GM23338 (cell line): Measurements from ENCODE around the gene PTPRQ. TPM values are rescaled to one million over a fixed set of nuclear protein-coding genes. Genes with fewer than 3 reads are reported as not detected.

Experiments
- ATAC-seq: fragments of 200-7000 bp; cut with Tn5 transposase; 3 replicates; pipeline ENCODE4 v1.9.1; 2020
- DNase-seq: peaks from one replicate; pipeline ENCODE4 v3.0.0-alpha.2; 2015; ENCODE audit warnings: low spot score
- H2AFZ ChIP-seq: fragments of 200-600 bp; sonication (generic); 2 replicates; pipeline ENCODE4 v1.8.0; 2016; ENCODE audit warnings: antibody characterized with exemption, mild to moderate bottlenecking, moderate library complexity
- H3F3A ChIP-seq: fragments of 200-600 bp; sonication (generic); replicated peaks from 2 replicates; pipeline ENCODE4 v1.8.0; 2017; ENCODE audit warnings: antibody characterized with exemption, mixed run types, low read depth
- H3K27ac ChIP-seq: fragments of 200-600 bp; sonication (generic); 2 replicates; pipeline ENCODE4 v1.6.1; 2016; ENCODE audit warnings: low read depth
- H3K27me3 ChIP-seq: fragments of 200-600 bp; sonication (generic); 2 replicates; pipeline ENCODE4 v1.8.0; 2016; ENCODE audit warnings: mild to moderate bottlenecking, mixed run types, moderate library complexity; ENCODE audit not compliant: insufficient read depth
- H3K36me3 ChIP-seq: fragments of 200-600 bp; sonication (generic); 2 replicates; pipeline ENCODE4 v1.8.0; 2016; ENCODE audit warnings: mild to moderate bottlenecking; ENCODE audit not compliant: insufficient read depth
- H3K4me1 ChIP-seq: fragments of 200-600 bp; sonication (generic); 2 replicates; pipeline ENCODE4 v1.8.0; 2016; ENCODE audit warnings: mild to moderate bottlenecking, moderate library complexity; ENCODE audit not compliant: insufficient read depth
- H3K4me2 ChIP-seq: fragments of 200-600 bp; sonication (generic); 2 replicates; pipeline ENCODE4 v1.7.1; 2017; ENCODE audit warnings: mixed run types
- H3K4me3 ChIP-seq: fragments of 200-600 bp; sonication (generic); 2 replicates; pipeline ENCODE4 v1.6.1; 2016; ENCODE audit warnings: mixed run types
- H3K79me2 ChIP-seq: fragments of 200-600 bp; sonication (generic); replicated peaks from 2 replicates; pipeline ENCODE4 v1.8.0; 2017; ENCODE audit warnings: mild to moderate bottlenecking; ENCODE audit not compliant: insufficient read depth
- H3K9me2 ChIP-seq: fragments of 200-600 bp; sonication (generic); 2 replicates; pipeline ENCODE4 v1.8.0; 2017; ENCODE audit not compliant: insufficient read depth
- H4K20me1 ChIP-seq: fragments of 200-600 bp; sonication (generic); replicated peaks from 2 replicates; pipeline ENCODE4 v1.8.0; 2017; ENCODE audit warnings: mild to moderate bottlenecking; ENCODE audit not compliant: insufficient read depth
- H3K27ac Mint-ChIP-seq: 2 replicates; pipeline ENCODE4 v1.8.0; 2020; ENCODE audit warnings: inconsistent platforms, mild to moderate bottlenecking, moderate library complexity, mixed read lengths
- H3K27me3 Mint-ChIP-seq: 3 replicates; pipeline ENCODE4 v1.8.0; 2022; ENCODE audit warnings: low read depth, mild to moderate bottlenecking, moderate library complexity, mixed read lengths, inconsistent platforms; ENCODE audit not compliant: insufficient read depth, poor library complexity
- H3K36me3 Mint-ChIP-seq: 3 replicates; pipeline ENCODE4 v1.8.0; 2021; ENCODE audit warnings: low read depth, mild to moderate bottlenecking, inconsistent platforms, moderate library complexity, mixed read lengths
- H3K4me1 Mint-ChIP-seq: 3 replicates; pipeline ENCODE4 v1.8.0; 2020; ENCODE audit warnings: mild to moderate bottlenecking, inconsistent platforms, mixed read lengths
- H3K4me3 Mint-ChIP-seq: 3 replicates; pipeline ENCODE4 v1.8.0; 2021; ENCODE audit warnings: moderate library complexity, mild to moderate bottlenecking, inconsistent platforms, mixed read lengths
- H3K9me3 Mint-ChIP-seq: 3 replicates; pipeline ENCODE4 v1.8.0; 2020; ENCODE audit warnings: moderate library complexity, mild to moderate bottlenecking, inconsistent platforms, mixed read lengths
- POLR2AphosphoS5 ChIP-seq: IDR thresholded peaks from 2 replicates; pipeline ENCODE4 v1.6.1; 2016; ENCODE audit warnings: antibody characterized with exemption, low read depth
- polyA plus RNA-seq: library from polyadenylated mRNA; unstranded; fragments of >200 nt; fragmentation: Nextera tagmentation; extraction: Ambion mirVana; gene quantifications from 2 replicates; pipeline ENCODE4 v1.2.1, GENCODE V29; 2016
- total RNA-seq: library from RNA; depleted of rRNA; stranded (reverse); fragments of >200 nt; shearing (Covaris generic); gene quantifications from 2 replicates; pipeline ENCODE4 v1.2.3, GENCODE V29; 2014
- TF ChIP-seq, protein P1 (sequence below): fragments of 250-450 bp; sonication (Bioruptor Pico); IDR thresholded peaks from 2 replicates; pipeline ENCODE4 v1.5.0; 2020; ENCODE audit warnings: mild to moderate bottlenecking, moderate library complexity
- TF ChIP-seq, protein P2 (sequence below): IDR thresholded peaks from one replicate; pipeline ENCODE4 v1.6.1; 2018; ENCODE audit warnings: antibody characterized with exemption; ENCODE audit not compliant: unreplicated experiment

PTPRQ gene
- total and polyA plus RNA-seq, 2 experiments from 2014 or later = not detected

DNA sequence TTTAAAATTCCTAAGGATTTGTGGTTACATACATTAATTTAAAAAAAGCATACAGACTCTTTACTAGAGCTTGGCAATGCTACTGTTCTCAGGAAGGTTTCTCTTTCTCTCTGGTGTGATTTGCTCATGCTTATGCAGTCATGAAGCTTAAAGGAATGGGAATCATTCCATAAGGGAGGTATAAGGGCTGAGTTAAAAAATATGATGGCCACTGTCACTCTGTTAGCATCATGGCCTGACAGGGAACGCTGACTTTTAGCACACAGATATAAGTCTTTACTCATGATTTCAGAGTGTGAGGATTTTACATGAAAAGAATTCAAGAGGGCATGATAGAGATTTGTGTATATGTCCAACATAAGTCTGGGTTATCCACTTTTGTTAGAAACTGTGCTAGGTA, 276.5 kb downstream of the PTPRQ start (continued):
- no peak for TF ChIP-seq POLR2AphosphoS5
- TF ChIP-seq, protein P1, sequence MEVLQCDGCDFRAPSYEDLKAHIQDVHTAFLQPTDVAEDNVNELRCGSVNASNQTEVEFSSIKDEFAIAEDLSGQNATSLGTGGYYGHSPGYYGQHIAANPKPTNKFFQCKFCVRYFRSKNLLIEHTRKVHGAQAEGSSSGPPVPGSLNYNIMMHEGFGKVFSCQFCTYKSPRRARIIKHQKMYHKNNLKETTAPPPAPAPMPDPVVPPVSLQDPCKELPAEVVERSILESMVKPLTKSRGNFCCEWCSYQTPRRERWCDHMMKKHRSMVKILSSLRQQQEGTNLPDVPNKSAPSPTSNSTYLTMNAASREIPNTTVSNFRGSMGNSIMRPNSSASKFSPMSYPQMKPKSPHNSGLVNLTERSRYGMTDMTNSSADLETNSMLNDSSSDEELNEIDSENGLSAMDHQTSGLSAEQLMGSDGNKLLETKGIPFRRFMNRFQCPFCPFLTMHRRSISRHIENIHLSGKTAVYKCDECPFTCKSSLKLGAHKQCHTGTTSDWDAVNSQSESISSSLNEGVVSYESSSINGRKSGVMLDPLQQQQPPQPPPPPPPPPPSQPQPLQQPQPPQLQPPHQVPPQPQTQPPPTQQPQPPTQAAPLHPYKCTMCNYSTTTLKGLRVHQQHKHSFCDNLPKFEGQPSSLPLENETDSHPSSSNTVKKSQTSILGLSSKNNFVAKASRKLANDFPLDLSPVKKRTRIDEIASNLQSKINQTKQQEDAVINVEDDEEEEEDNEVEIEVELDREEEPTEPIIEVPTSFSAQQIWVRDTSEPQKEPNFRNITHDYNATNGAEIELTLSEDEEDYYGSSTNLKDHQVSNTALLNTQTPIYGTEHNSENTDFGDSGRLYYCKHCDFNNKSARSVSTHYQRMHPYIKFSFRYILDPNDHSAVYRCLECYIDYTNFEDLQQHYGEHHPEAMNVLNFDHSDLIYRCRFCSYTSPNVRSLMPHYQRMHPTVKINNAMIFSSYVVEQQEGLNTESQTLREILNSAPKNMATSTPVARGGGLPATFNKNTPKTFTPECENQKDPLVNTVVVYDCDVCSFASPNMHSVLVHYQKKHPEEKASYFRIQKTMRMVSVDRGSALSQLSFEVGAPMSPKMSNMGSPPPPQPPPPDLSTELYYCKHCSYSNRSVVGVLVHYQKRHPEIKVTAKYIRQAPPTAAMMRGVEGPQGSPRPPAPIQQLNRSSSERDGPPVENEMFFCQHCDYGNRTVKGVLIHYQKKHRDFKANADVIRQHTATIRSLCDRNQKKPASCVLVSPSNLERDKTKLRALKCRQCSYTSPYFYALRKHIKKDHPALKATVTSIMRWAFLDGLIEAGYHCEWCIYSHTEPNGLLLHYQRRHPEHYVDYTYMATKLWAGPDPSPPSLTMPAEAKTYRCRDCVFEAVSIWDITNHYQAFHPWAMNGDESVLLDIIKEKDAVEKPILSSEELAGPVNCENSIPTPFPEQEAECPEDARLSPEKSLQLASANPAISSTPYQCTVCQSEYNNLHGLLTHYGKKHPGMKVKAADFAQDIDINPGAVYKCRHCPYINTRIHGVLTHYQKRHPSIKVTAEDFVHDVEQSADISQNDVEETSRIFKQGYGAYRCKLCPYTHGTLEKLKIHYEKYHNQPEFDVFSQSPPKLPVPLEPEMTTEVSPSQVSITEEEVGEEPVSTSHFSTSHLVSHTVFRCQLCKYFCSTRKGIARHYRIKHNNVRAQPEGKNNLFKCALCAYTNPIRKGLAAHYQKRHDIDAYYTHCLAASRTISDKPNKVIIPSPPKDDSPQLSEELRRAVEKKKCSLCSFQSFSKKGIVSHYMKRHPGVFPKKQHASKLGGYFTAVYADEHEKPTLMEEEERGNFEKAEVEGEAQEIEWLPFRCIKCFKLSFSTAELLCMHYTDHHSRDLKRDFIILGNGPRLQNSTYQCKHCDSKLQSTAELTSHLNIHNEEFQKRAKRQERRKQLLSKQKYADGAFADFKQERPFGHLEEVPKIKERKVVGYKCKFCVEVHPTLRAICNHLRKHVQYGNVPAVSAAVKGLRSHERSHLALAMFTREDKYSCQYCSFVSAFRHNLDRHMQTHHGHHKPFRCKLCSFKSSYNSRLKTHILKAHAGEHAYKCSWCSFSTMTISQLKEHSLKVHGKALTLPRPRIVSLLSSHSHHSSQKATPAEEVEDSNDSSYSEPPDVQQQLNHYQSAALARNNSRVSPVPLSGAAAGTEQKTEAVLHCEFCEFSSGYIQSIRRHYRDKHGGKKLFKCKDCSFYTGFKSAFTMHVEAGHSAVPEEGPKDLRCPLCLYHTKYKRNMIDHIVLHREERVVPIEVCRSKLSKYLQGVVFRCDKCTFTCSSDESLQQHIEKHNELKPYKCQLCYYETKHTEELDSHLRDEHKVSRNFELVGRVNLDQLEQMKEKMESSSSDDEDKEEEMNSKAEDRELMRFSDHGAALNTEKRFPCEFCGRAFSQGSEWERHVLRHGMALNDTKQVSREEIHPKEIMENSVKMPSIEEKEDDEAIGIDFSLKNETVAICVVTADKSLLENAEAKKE = no peak
- TF ChIP-seq, protein P2, sequence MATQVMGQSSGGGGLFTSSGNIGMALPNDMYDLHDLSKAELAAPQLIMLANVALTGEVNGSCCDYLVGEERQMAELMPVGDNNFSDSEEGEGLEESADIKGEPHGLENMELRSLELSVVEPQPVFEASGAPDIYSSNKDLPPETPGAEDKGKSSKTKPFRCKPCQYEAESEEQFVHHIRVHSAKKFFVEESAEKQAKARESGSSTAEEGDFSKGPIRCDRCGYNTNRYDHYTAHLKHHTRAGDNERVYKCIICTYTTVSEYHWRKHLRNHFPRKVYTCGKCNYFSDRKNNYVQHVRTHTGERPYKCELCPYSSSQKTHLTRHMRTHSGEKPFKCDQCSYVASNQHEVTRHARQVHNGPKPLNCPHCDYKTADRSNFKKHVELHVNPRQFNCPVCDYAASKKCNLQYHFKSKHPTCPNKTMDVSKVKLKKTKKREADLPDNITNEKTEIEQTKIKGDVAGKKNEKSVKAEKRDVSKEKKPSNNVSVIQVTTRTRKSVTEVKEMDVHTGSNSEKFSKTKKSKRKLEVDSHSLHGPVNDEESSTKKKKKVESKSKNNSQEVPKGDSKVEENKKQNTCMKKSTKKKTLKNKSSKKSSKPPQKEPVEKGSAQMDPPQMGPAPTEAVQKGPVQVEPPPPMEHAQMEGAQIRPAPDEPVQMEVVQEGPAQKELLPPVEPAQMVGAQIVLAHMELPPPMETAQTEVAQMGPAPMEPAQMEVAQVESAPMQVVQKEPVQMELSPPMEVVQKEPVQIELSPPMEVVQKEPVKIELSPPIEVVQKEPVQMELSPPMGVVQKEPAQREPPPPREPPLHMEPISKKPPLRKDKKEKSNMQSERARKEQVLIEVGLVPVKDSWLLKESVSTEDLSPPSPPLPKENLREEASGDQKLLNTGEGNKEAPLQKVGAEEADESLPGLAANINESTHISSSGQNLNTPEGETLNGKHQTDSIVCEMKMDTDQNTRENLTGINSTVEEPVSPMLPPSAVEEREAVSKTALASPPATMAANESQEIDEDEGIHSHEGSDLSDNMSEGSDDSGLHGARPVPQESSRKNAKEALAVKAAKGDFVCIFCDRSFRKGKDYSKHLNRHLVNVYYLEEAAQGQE = no peak

DNA sequence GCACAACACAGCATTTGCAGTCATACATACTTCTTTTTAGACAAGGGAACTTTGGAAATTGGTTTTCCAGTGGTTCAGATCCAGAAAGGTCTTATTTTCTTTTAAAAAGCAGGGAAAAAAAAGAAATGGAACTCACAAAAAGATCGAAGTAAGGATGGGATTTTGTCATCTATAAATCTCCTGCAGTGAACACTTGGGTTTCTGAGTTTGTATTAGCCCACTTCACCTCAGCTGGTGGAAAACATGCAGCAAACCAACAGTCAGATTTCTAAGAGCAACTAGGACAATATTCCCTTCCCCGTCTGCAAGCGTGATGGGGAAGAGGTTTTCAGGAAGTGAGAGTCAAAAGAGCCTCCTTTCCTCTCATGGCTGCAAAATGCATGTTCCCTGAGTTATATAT, 277.3 kb downstream of the PTPRQ start:
- no peak overlapping the region for H3K4me3 Mint-ChIP-seq
- H3K27ac Mint-ChIP-seq = no peak overlapping the region
- TF ChIP-seq POLR2AphosphoS5 = no peak

More for the DNA sequence above, 277.3 kb downstream of the PTPRQ start:
- Histone ChIP-seq H3K27me3 (peaks cover 23% of the 10 kb centered on the region), H4K20me1 (no peaks in the 10 kb centered on the region), H2AFZ (no peak overlapping the region), H3K4me1 (peaks cover 4% of the 10 kb centered on the region; the same call in 1 of the 2 replicates), H3K27ac (no peak overlapping the region), H3K36me3 (no peaks in the 10 kb centered on the region), H3K9me2 (no peaks in the 10 kb centered on the region), H3K4me2 (no peak overlapping the region), H3K79me2 (no peaks in the 10 kb centered on the region), H3F3A (no peaks in the 10 kb centered on the region), H3K4me3 (no peak overlapping the region)
- peaks cover 3% of the 10 kb centered on the region for H3K4me1 Mint-ChIP-seq
- peaks cover 7% of the 10 kb centered on the region for H3K27me3 Mint-ChIP-seq
- no peak for DNase-seq
- no peaks in the 10 kb centered on the region for H3K36me3 Mint-ChIP-seq
- ATAC-seq = no peak
- H3K9me3 Mint-ChIP-seq = no peaks in the 10 kb centered on the region
